NCI-H2171 treated with DMSO at 0.1 percent for 48 hours (cell line): ENCODE data around the gene FOXO4.

Experiments used
- DNase-seq: peaks from one replicate; lab custom pipeline; 2025; lab: John Stamatoyannopoulos, UW

Gene FOXO4

GRCh38 chrX:71143508-71143907 lies 47.9 kb downstream of the FOXO4 start:
- DNase-seq: no peak

- DNase-seq: no peak
Observed at GRCh38 chrX:71144651-71145050, 49.0 kb downstream of the FOXO4 start, which contains the start of gene NLGN3. Gene NLGN3, plus strand, starts transcription at chrX:71144841. Its CDS starts 2,909 bp downstream, at chrX:71147750.

- no peak for DNase-seq
Observed at GRCh38 chrX:71147496-71148277, 52.0 kb downstream of the FOXO4 start.

GRCh38 chrX:71148278-71148663 lies 52.6 kb downstream of the FOXO4 start:
- no peak for DNase-seq

GRCh38 chrX:71151366-71151765 lies 55.7 kb downstream of the FOXO4 start:
- DNase-seq: no peak
